GM18511 (cell line): ENCODE measurements around the gene MGAT2.
"Not testable (repeated sequence)": the region's sequence is repeated elsewhere in the genome, so short reads cannot be mapped to it uniquely, and the experiment has no call there.

ENCODE experiments used
- ATAC-seq: cut with Tn5 transposase; IDR thresholded peaks from one replicate; pipeline ENCODE4 v1.9.1; 2021; ENCODE audit warnings: mild to moderate bottlenecking, moderate library complexity; ENCODE audit not compliant: unreplicated experiment

The MGAT2 gene

GRCh38 chr14:49612251-49612650, 8.3 kb upstream of the MGAT2 start:
- no peak for ATAC-seq

GRCh38 chr14:49612671-49613070, 7.9 kb upstream of the MGAT2 start:
- ATAC-seq, result no peak

DNA sequence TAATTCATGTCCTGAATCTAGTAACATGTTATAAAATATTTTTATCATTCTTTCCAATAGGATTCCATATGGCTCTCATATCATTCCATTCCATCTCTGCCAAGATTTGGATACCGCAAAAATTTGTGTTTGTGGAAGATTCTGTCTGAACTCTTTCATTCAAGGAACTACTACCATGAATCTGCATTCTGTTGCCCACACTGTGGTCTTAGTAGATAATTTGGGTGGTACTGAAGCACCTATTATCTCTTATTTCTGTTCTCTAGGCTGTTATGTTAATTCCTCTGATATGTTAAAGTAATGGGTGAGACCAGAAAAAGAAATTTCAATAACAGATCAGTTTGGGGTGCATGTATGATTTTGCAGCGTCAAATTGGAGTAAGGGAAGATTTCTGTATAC, 6.4 kb upstream of the MGAT2 start:
- no peak for ATAC-seq

DNA sequence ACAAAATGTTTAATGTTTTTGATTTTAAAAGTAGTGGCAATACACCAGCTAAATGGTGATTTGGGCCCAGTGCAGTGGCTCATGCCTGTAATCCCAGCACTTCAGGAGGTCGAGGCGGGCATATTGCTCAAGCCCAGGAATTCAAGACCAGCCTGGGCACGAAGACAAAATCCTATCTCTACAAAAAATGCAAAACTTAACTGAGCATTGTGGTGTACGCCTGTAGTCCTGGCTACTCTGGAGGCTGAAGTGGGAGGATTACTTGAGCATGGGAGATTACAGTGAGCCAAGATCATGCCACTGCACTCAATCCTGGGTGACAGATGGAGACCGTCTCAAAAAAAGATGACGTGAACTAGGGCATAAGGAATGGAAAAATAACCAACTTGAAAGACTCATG, 4.8 kb upstream of the MGAT2 start:
- ATAC-seq, result no peak

DNA sequence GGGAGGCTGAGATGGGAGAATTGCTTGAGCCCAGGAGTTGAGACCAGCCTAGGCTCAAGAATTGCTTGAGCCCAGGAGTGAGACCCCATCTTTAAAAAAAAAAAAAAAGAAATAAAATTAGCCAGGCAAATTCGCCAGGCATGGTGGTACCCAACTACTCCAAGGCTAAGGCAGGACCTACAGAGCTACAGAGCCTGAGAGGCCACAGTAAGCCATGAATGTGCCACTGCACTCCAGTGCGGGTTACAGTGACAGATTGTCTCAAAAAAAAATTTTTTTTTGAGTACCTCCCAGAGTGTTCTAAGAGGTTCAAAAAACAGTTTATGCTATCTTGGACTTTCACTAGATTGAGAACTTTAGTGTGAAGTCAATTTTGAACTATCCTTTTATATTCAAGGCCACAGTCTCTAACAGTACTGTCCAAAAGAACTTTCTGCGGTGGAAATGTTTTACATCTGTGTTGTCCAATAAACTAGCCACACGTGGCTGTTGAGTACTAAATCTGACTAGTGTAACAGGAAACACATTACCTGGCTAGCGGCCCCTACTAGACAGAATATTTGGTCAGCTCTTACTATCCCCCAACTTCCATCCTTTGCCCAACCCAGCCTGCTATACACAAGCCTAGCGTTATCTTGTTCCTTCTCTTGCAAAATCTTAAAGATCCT, 2.6 kb upstream of the MGAT2 start:
- ATAC-seq, result no peak

DNA sequence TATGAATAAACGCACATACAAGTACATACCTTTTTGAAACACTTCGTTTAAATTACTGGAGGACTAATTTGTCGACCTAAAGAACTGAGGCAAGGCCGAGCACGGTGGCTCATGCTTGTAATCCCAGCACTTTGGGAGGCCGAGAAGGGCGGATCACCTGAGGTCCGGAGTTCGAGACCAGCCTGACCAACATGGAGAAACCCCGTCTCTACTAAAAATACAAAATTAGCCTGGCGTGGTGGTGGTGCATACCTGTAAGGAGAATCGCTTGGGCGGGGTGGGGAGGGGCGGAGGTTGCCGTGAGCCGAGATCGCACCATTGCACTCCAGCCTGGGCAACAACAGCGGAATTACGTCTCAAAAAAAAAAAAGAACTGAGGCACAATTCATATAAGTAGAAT, 1.3 kb upstream of the MGAT2 start:
- not testable (repeated sequence) for ATAC-seq

GRCh38 chr14:49619730-49620129, 869 bp upstream of the MGAT2 start:
- ATAC-seq, result no peak

- ATAC-seq, result peak; percentile 39
These were observed 699 bp downstream of the MGAT2 start for GRCh38 chr14:49621114-49621881.

DNA sequence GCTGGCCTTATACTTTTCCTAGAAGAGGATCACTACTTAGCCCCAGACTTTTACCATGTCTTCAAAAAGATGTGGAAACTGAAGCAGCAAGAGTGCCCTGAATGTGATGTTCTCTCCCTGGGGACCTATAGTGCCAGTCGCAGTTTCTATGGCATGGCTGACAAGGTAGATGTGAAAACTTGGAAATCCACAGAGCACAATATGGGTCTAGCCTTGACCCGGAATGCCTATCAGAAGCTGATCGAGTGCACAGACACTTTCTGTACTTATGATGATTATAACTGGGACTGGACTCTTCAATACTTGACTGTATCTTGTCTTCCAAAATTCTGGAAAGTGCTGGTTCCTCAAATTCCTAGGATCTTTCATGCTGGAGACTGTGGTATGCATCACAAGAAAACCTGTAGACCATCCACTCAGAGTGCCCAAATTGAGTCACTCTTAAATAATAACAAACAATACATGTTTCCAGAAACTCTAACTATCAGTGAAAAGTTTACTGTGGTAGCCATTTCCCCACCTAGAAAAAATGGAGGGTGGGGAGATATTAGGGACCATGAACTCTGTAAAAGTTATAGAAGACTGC, 1.5 kb downstream of the MGAT2 start:
- ATAC-seq, result no peak

- ATAC-seq, result no peak
These were observed 2.8 kb downstream of the MGAT2 start for GRCh38 chr14:49623387-49623786.

DNA sequence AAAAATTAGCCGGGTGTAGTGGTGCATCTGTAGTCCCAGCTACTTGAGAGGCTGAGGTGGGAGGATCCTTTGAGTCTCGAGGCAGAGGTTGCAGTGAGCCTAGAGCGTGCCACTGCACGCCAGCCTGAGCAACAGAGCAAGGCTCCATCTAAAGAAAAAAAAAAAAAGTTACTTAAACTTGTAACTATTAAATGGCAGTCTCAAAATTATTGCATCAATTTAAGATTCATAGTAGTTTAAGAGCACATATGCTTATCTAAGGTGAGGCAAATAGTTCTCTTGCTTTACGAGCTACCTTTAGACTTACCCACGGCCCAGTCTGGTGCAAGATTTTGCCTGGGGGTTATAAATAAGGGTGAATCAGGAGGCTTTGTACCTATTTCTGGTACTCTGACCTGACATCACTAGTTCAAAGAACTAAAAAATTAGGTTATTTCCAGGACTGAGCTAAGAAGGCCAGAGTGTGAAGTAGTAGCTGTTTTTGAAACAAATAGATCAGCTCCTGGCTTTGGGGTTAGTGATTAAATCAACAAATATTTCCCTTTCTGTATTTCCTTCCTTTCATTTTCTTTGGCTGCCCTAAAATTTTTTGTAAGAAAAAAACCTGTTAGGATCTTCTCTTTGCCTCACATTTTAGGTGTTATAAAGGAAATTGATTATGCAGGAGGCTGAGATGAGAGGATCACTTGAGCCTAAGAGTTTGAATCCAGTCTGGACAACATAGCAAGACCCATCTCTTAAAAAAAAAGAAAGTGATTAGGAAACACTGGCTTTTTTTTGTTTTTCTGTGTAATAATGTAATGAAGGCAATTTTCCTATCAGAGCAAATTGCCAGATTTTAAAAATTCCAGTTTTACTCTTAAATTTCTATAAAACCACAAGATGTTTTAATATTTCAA, 3.6 kb downstream of the MGAT2 start:
- no peak for ATAC-seq

DNA sequence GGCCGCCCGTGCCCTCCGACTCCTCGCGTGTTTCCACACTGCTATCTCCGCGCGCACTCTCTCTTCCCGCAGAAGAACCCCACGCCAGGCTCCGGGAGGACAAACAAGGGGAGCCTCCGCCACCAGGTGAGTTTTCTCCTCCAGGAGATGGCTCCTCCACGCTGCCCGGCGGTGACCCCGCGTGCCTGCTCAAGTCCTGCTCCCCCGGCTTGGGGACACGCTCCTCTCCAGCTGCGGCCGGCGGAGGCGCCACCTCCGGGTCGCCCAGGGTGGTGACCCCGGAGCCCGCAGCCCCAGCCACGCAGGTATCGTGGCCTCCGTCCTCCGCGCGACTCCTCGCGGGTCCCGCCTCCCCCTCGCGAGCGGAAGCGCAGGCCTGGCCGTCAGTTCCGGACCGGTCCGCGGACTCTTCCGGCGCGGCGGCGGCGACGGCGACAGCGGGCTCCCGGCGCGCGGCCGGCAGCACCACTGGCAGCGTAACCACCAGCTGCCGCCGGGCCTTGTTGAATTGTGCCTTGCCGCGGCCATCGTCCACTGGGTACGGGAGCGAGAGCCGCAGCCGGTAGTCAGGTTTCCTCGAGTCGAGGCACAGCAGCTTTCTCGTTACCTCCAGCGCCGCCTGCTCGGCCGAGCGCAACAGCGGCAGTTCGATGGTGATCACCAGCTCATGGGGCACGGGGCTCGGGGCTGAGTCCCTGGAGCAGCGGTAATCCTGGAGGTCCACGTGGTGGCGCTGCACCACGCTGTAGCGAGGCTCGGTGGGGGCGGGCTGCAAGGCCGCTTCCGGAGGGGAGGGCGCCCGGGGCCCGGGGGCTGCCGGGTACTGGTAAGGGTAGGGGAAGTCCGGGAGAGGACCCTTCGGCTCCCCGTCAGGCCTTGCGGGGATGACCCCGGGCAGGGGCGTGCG, 13.3 kb downstream of the MGAT2 start:
- ATAC-seq, result peak; percentile 82

- peak; percentile 32 for ATAC-seq
These were observed 14.1 kb downstream of the MGAT2 start, which contains the start of gene DNAAF2 for GRCh38 chr14:49634547-49635334. TSS of gene DNAAF2 (minus strand) at chr14:49635244. CDS start at chr14:49635149, 95 bp downstream.

DNA sequence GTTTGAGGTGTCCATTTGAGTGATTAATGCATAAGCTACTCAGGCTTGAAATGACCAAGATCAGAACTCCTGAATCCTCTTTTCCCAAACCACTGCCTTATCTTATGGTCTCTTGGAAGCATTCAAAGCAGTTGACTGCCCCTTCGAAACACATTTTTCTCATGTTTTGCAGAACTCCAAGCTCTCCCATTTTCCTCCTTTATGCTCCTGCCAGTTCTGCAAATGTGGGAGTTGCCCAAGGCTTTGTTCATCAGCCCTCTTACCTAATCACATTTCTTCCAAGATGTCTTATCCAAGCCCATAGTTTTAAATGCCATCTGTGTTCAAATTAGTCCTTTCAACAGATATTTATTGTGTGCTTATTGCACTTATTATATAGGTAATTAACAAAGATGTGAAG, 16.3 kb downstream of the MGAT2 start:
- no peak for ATAC-seq

GRCh38 chr14:49637534-49638078, 17.0 kb downstream of the MGAT2 start:
- no peak for ATAC-seq

DNA sequence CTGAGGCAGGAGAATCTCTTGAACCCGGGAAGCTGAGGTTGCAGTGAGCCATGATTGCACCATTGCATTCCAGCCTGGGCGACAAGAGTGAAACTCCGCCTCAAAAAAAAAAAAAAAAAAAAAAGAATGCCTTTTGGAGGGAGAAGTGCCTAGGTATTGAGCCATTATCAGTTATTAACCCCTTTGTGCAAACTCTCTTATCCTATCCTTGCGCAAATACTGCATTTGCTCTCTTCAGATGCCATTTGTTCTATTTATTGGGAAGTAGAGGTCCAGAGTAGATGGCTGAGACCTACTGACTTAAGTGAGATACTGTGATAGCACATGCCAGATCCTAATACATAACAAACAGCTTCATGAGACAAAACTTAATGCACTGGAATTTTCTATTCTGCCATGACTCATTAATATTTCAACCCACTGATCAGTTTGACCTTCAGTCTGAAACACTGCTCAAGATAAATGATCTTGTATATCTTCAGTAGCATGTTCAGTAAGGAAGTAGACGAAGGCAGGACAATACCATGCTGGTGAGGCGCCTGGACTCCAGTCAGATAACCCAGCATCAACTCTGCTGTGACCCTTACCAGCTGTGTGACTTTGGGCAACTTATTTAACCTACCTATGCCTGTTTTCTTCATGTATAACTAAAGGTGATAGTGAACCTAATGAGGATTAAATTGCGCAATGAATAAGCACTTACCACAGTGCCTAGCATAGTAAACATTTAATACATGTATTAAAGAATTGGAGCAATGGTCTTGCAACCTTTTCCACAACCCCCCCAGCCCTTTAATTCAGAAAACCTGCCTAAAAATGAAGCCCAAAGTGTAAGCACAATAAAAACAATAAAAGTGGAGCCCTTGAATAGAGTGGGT, 20.2 kb downstream of the MGAT2 start:
- ATAC-seq, result no peak

DNA sequence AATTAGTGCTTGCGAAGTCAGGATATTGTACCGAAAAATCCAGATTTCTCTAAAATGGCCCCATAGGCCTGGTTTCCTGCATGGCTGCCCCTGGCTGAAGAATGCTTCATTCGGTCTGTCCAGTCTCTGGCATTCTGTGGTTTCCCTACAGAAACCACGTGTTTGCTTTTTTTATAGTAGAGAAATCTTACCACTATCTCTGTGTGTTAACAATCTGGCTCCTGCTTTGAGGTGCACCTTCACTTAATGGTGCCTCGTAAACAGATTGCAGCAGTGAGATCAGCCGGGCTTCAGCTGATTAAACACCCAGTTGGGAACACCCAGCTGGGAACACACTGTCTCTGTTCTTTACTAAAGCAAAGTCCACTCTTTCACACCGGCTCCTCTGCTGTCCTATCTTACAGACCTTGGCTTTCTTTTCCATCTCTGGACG, 21.1 kb downstream of the MGAT2 start:
- ATAC-seq, result peak; percentile 47

GRCh38 chr14:49642163-49642562, 21.6 kb downstream of the MGAT2 start:
- ATAC-seq, result no peak
